GM23338 (cell line): ENCODE results near the gene CDYL2. TPM values are rescaled to one million over a fixed set of nuclear protein-coding genes. Genes with fewer than 3 reads are reported as not detected.

Experiments used
- ATAC-seq: fragments of 200-7000 bp; cut with Tn5 transposase; 3 replicates; pipeline ENCODE4 v1.9.1; 2020
- DNase-seq: peaks from one replicate; pipeline ENCODE4 v3.0.0-alpha.2; 2015; ENCODE audit warnings: low spot score
- H2AFZ ChIP-seq: fragments of 200-600 bp; sonication (generic); 2 replicates; pipeline ENCODE4 v1.8.0; 2016; ENCODE audit warnings: antibody characterized with exemption, mild to moderate bottlenecking, moderate library complexity
- H3F3A ChIP-seq: fragments of 200-600 bp; sonication (generic); replicated peaks from 2 replicates; pipeline ENCODE4 v1.8.0; 2017; ENCODE audit warnings: antibody characterized with exemption, mixed run types, low read depth
- H3K27ac ChIP-seq: fragments of 200-600 bp; sonication (generic); 2 replicates; pipeline ENCODE4 v1.6.1; 2016; ENCODE audit warnings: low read depth
- H3K27me3 ChIP-seq: fragments of 200-600 bp; sonication (generic); 2 replicates; pipeline ENCODE4 v1.8.0; 2016; ENCODE audit warnings: mild to moderate bottlenecking, mixed run types, moderate library complexity; ENCODE audit not compliant: insufficient read depth
- H3K36me3 ChIP-seq: fragments of 200-600 bp; sonication (generic); 2 replicates; pipeline ENCODE4 v1.8.0; 2016; ENCODE audit warnings: mild to moderate bottlenecking; ENCODE audit not compliant: insufficient read depth
- H3K4me1 ChIP-seq: fragments of 200-600 bp; sonication (generic); 2 replicates; pipeline ENCODE4 v1.8.0; 2016; ENCODE audit warnings: mild to moderate bottlenecking, moderate library complexity; ENCODE audit not compliant: insufficient read depth
- H3K4me2 ChIP-seq: fragments of 200-600 bp; sonication (generic); 2 replicates; pipeline ENCODE4 v1.7.1; 2017; ENCODE audit warnings: mixed run types
- H3K4me3 ChIP-seq: fragments of 200-600 bp; sonication (generic); 2 replicates; pipeline ENCODE4 v1.6.1; 2016; ENCODE audit warnings: mixed run types
- H3K79me2 ChIP-seq: fragments of 200-600 bp; sonication (generic); replicated peaks from 2 replicates; pipeline ENCODE4 v1.8.0; 2017; ENCODE audit warnings: mild to moderate bottlenecking; ENCODE audit not compliant: insufficient read depth
- H3K9me2 ChIP-seq: fragments of 200-600 bp; sonication (generic); 2 replicates; pipeline ENCODE4 v1.8.0; 2017; ENCODE audit not compliant: insufficient read depth
- H4K20me1 ChIP-seq: fragments of 200-600 bp; sonication (generic); replicated peaks from 2 replicates; pipeline ENCODE4 v1.8.0; 2017; ENCODE audit warnings: mild to moderate bottlenecking; ENCODE audit not compliant: insufficient read depth
- H3K27ac Mint-ChIP-seq: 2 replicates; pipeline ENCODE4 v1.8.0; 2020; ENCODE audit warnings: inconsistent platforms, mild to moderate bottlenecking, moderate library complexity, mixed read lengths
- H3K27me3 Mint-ChIP-seq: 3 replicates; pipeline ENCODE4 v1.8.0; 2022; ENCODE audit warnings: low read depth, mild to moderate bottlenecking, moderate library complexity, mixed read lengths, inconsistent platforms; ENCODE audit not compliant: insufficient read depth, poor library complexity
- H3K36me3 Mint-ChIP-seq: 3 replicates; pipeline ENCODE4 v1.8.0; 2021; ENCODE audit warnings: low read depth, mild to moderate bottlenecking, inconsistent platforms, moderate library complexity, mixed read lengths
- H3K4me1 Mint-ChIP-seq: 3 replicates; pipeline ENCODE4 v1.8.0; 2020; ENCODE audit warnings: mild to moderate bottlenecking, inconsistent platforms, mixed read lengths
- H3K4me3 Mint-ChIP-seq: 3 replicates; pipeline ENCODE4 v1.8.0; 2021; ENCODE audit warnings: moderate library complexity, mild to moderate bottlenecking, inconsistent platforms, mixed read lengths
- H3K9me3 Mint-ChIP-seq: 3 replicates; pipeline ENCODE4 v1.8.0; 2020; ENCODE audit warnings: moderate library complexity, mild to moderate bottlenecking, inconsistent platforms, mixed read lengths
- CREB1 ChIP-seq: fragments of 250-450 bp; sonication (Bioruptor Pico); IDR thresholded peaks from 2 replicates; pipeline ENCODE4 v1.5.0; 2020; ENCODE audit warnings: low read depth, mild to moderate bottlenecking, moderate library complexity
- ETS1 ChIP-seq: IDR thresholded peaks from 2 replicates; pipeline ENCODE4 v1.6.1; 2016; ENCODE audit warnings: antibody characterized with exemption
- EZH2 ChIP-seq: fragments of 200-600 bp; sonication (generic); IDR thresholded peaks from one replicate; pipeline ENCODE4 v1.8.0; 2017; ENCODE audit warnings: antibody characterized with exemption, mild to moderate bottlenecking, low read depth; ENCODE audit not compliant: unreplicated experiment
- EZH2phosphoT487 ChIP-seq: fragments of 200-600 bp; sonication (generic); IDR thresholded peaks from one replicate; pipeline ENCODE4 v1.8.1; 2018; ENCODE audit warnings: antibody characterized with exemption; ENCODE audit not compliant: unreplicated experiment
- JUNB ChIP-seq: IDR thresholded peaks from one replicate; pipeline ENCODE4 v1.6.1; 2016; ENCODE audit warnings: antibody characterized with exemption; ENCODE audit not compliant: unreplicated experiment
- NANOG ChIP-seq: IDR thresholded peaks from 2 replicates; pipeline ENCODE4 v1.6.1; 2016; ENCODE audit warnings: antibody characterized with exemption, borderline replicate concordance
- POLR2AphosphoS5 ChIP-seq: IDR thresholded peaks from 2 replicates; pipeline ENCODE4 v1.6.1; 2016; ENCODE audit warnings: antibody characterized with exemption, low read depth
- STAT1 ChIP-seq: IDR thresholded peaks from one replicate; pipeline ENCODE4 v1.6.1; 2016; ENCODE audit warnings: antibody characterized with exemption; ENCODE audit not compliant: unreplicated experiment
- ZNF114 ChIP-seq: fragments of 250-450 bp; sonication (Bioruptor Pico); IDR thresholded peaks from 2 replicates; pipeline ENCODE4 v1.5.0; 2020; ENCODE audit warnings: mild to moderate bottlenecking, moderate library complexity
- ZNF331 ChIP-seq: fragments of 250-450 bp; sonication (Bioruptor Pico); IDR thresholded peaks from 2 replicates; pipeline ENCODE4 v1.5.0; 2020; ENCODE audit warnings: low read depth, mild to moderate bottlenecking, moderate library complexity
- ZNF462 ChIP-seq: fragments of 250-450 bp; sonication (Bioruptor Pico); IDR thresholded peaks from 2 replicates; pipeline ENCODE4 v1.5.0; 2020; ENCODE audit warnings: mild to moderate bottlenecking, moderate library complexity
- polyA plus RNA-seq: library from polyadenylated mRNA; unstranded; fragments of >200 nt; fragmentation: Nextera tagmentation; extraction: Ambion mirVana; gene quantifications from 2 replicates; pipeline ENCODE4 v1.2.1, GENCODE V29; 2016
- total RNA-seq: library from RNA; depleted of rRNA; stranded (reverse); fragments of >200 nt; shearing (Covaris generic); gene quantifications from 2 replicates; pipeline ENCODE4 v1.2.3, GENCODE V29; 2014
- TF ChIP-seq, protein P1 (sequence below), 2 experiments: fragments of 200-600 bp in 1 of 2; sonication (generic) in 1 of 2; conservative IDR thresholded peaks; 2 replicates each; pipeline versions ENCODE4 v1.5.1 to v1.6.1; 2016 to 2017; ENCODE audit warnings: antibody characterized with exemption in 2 of 2, low read depth in 2 of 2, mild to moderate bottlenecking in 2 of 2, moderate library complexity in 1 of 2
- TF ChIP-seq, protein P2 (sequence below): IDR thresholded peaks from one replicate; pipeline ENCODE4 v1.6.1; 2018; ENCODE audit warnings: antibody characterized with exemption; ENCODE audit not compliant: unreplicated experiment

The CDYL2 gene
- total and polyA plus RNA-seq, 2 experiments from 2014 or later, result 0.82 to 4.3 TPM

DNA sequence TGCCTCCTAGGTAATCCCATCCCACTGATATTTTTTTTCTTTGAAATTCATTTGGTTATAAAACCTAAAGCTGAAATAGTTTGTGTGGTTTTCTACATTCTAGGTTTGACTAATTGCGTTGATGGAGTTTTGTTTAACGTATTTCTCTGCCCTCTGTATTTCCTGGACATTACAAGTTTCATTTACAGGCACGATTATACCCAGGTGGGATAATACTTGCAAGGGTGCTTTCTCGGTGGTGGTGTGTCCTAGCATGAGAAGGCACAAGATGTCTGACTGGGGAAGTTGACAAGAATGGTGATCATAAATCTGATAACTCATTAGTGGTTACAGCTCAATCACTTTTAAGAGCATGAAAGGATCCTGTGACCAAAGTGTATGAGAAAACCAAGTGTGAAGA, 218.6 kb downstream of the CDYL2 start (continued):
- TF ChIP-seq CREB1 (CRISPR knock-in tag) (no peak), EZH2phosphoT487 (no peak), ZNF331 (CRISPR knock-in tag) (no peak)

GRCh38 chr16:80583466-80583865, 220.9 kb downstream of the CDYL2 start:
- Histone ChIP-seq H3K36me3 (no peaks in the 10 kb centered on the region), H3F3A (no peaks in the 10 kb centered on the region), H3K4me2 (no peak overlapping the region), H3K4me3 (no peak overlapping the region), H2AFZ (no peak overlapping the region), H3K9me2 (peaks cover 6% of the 10 kb centered on the region; the same call in 1 of the 2 replicates), H3K27ac (no peak overlapping the region), H4K20me1 (no peaks in the 10 kb centered on the region), H3K27me3 (no peaks in the 10 kb centered on the region), H3K79me2 (no peaks in the 10 kb centered on the region), H3K4me1 (no peaks in the 10 kb centered on the region)
- Mint-ChIP-seq H3K4me1 (no peaks in the 10 kb centered on the region), H3K9me3 (peaks cover 55% of the 10 kb centered on the region), H3K36me3 (peaks cover 2% of the 10 kb centered on the region; the same call in 2 of the 3 replicates), H3K27ac (no peak overlapping the region), H3K4me3 (no peak overlapping the region), H3K27me3 (peaks cover 2% of the 10 kb centered on the region)
- DNase-seq (no peak), ATAC-seq (no peak)
- TF ChIP-seq JUNB (no peak), ZNF462 (CRISPR knock-in tag) (no peak), STAT1 (no peak), CREB1 (CRISPR knock-in tag) (no peak), EZH2 (no peak), ZNF331 (CRISPR knock-in tag) (no peak), ZNF114 (CRISPR knock-in tag) (no peak), ETS1 (no peak), POLR2AphosphoS5 (no peak), EZH2phosphoT487 (no peak), NANOG (no peak)
- TF ChIP-seq, protein P1, sequence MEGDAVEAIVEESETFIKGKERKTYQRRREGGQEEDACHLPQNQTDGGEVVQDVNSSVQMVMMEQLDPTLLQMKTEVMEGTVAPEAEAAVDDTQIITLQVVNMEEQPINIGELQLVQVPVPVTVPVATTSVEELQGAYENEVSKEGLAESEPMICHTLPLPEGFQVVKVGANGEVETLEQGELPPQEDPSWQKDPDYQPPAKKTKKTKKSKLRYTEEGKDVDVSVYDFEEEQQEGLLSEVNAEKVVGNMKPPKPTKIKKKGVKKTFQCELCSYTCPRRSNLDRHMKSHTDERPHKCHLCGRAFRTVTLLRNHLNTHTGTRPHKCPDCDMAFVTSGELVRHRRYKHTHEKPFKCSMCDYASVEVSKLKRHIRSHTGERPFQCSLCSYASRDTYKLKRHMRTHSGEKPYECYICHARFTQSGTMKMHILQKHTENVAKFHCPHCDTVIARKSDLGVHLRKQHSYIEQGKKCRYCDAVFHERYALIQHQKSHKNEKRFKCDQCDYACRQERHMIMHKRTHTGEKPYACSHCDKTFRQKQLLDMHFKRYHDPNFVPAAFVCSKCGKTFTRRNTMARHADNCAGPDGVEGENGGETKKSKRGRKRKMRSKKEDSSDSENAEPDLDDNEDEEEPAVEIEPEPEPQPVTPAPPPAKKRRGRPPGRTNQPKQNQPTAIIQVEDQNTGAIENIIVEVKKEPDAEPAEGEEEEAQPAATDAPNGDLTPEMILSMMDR (conservative IDR thresholded peaks at IDR 0.05; ENCODE audit: low read depth in 2 of 2), result no peak
- TF ChIP-seq, protein P2, sequence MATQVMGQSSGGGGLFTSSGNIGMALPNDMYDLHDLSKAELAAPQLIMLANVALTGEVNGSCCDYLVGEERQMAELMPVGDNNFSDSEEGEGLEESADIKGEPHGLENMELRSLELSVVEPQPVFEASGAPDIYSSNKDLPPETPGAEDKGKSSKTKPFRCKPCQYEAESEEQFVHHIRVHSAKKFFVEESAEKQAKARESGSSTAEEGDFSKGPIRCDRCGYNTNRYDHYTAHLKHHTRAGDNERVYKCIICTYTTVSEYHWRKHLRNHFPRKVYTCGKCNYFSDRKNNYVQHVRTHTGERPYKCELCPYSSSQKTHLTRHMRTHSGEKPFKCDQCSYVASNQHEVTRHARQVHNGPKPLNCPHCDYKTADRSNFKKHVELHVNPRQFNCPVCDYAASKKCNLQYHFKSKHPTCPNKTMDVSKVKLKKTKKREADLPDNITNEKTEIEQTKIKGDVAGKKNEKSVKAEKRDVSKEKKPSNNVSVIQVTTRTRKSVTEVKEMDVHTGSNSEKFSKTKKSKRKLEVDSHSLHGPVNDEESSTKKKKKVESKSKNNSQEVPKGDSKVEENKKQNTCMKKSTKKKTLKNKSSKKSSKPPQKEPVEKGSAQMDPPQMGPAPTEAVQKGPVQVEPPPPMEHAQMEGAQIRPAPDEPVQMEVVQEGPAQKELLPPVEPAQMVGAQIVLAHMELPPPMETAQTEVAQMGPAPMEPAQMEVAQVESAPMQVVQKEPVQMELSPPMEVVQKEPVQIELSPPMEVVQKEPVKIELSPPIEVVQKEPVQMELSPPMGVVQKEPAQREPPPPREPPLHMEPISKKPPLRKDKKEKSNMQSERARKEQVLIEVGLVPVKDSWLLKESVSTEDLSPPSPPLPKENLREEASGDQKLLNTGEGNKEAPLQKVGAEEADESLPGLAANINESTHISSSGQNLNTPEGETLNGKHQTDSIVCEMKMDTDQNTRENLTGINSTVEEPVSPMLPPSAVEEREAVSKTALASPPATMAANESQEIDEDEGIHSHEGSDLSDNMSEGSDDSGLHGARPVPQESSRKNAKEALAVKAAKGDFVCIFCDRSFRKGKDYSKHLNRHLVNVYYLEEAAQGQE, result no peak
